ENCODE results near the gene BCL11B.

The BCL11B gene

GRCh38 chr14:99177046-99177655 is 94.8 kb downstream of the BCL11B start:
- DNase-seq: no peak

- no peak for DNase-seq
These were observed 95.6 kb downstream of the BCL11B start for GRCh38 chr14:99176156-99176945.

GRCh38 chr14:99175331-99176155 is 96.5 kb downstream of the BCL11B start:
- no peak for DNase-seq

GRCh38 chr14:99174770-99175319 is 97.2 kb downstream of the BCL11B start:
- no peak for DNase-seq

GRCh38 chr14:99174081-99174769 is 97.8 kb downstream of the BCL11B start:
- DNase-seq: no peak

- DNase-seq: no peak
These were observed 98.5 kb downstream of the BCL11B start for GRCh38 chr14:99173506-99173905.

GRCh38 chr14:99173086-99173485 is 98.9 kb downstream of the BCL11B start:
- no peak for DNase-seq

GRCh38 chr14:99171396-99171795 is 100.6 kb downstream of the BCL11B start:
- DNase-seq: no peak

- no peak for DNase-seq
These were observed 102.1 kb downstream of the BCL11B start for GRCh38 chr14:99169776-99170356.

- no peak for DNase-seq
These were observed 103.7 kb downstream of the BCL11B start for GRCh38 chr14:99168330-99168729.

- DNase-seq: no peak
These were observed 105.5 kb downstream of the BCL11B start for GRCh38 chr14:99166506-99166905.

GRCh38 chr14:99164712-99165111 is 107.3 kb downstream of the BCL11B start:
- DNase-seq: no peak

- DNase-seq: no peak
These were observed 108.6 kb downstream of the BCL11B start for GRCh38 chr14:99163446-99163845.

GRCh38 chr14:99159341-99160340 is 112.4 kb downstream of the BCL11B start:
- DNase-seq: no peak

GRCh38 chr14:99158646-99159165 is 113.3 kb downstream of the BCL11B start:
- DNase-seq: no peak

- no peak for DNase-seq
These were observed 113.8 kb downstream of the BCL11B start for GRCh38 chr14:99158150-99158549.

- DNase-seq: no peak
These were observed 114.3 kb downstream of the BCL11B start for GRCh38 chr14:99157676-99158075.

- DNase-seq: no peak
These were observed 114.8 kb downstream of the BCL11B start for GRCh38 chr14:99157246-99157645.

- no peak for DNase-seq
These were observed 115.2 kb downstream of the BCL11B start for GRCh38 chr14:99156814-99157213.

- DNase-seq: no peak
These were observed 115.9 kb downstream of the BCL11B start for GRCh38 chr14:99156090-99156425.
